Colonic mucosa (tissue), 4 donors: ENCODE measurements around the gene UBASH3B. TPM values are rescaled to one million over a fixed set of nuclear protein-coding genes. Genes with fewer than 3 reads are reported as not detected.

Experiments
- DNase-seq: peaks from one replicate; pipeline ENCODE4 v3.0.0-alpha.2; 2020
- H3K27ac ChIP-seq: fragments of 200-600 bp; one replicate; pipeline ENCODE4 v1.8.0; 2021
- H3K27me3 ChIP-seq: fragments of 200-600 bp; one replicate; pipeline ENCODE4 v1.8.0; 2021
- H3K36me3 ChIP-seq: fragments of 200-600 bp; one replicate; pipeline ENCODE4 v1.8.0; 2021
- H3K4me1 ChIP-seq: fragments of 200-600 bp; one replicate; pipeline ENCODE4 v1.8.0; 2021; ENCODE audit warnings: mild to moderate bottlenecking
- H3K4me3 ChIP-seq: fragments of 200-600 bp; one replicate; pipeline ENCODE4 v1.8.0; 2021
- H3K9ac ChIP-seq, 2 donors: one replicate each; pipeline ENCODE4 v1.7.0; 2013; ENCODE audit warnings: control low read depth in 2 of 2, low read depth in 2 of 2, low read length in 2 of 2
- H3K9me3 ChIP-seq: fragments of 200-600 bp; one replicate; pipeline ENCODE4 v1.8.0; 2021
- intact Hi-C: fragments of 100-400 bp; cut with DNase I; formaldehyde crosslinking; loops from one replicate; pipeline ENCODE4 v1.14.1; 2022
- total RNA-seq, 2 donors: library from RNA; stranded (reverse); fragmentation: NEBNext Ultra II Directional in 1 of 2; extraction: Animal tissue kit (Norgen Biotek cat#: 25700) in 1 of 2; gene quantifications; one replicate each; pipeline ENCODE4 v1.2.1, GENCODE V29; 2021
- TF ChIP-seq, protein P1 (sequence below): fragments of 200-600 bp; IDR thresholded peaks from one replicate; pipeline ENCODE4 v1.8.0; 2022; ENCODE audit warnings: antibody characterized with exemption, mild to moderate bottlenecking
- donor health status: healthy.
- donor health status: DM: no; HTN: no; CAD: no.
- donor health status: DM: no; HTN: no; CAD: no.

The UBASH3B gene
- total RNA-seq, 2 donors from 2014 or later: 3.7 to 5.8 TPM

DNA sequence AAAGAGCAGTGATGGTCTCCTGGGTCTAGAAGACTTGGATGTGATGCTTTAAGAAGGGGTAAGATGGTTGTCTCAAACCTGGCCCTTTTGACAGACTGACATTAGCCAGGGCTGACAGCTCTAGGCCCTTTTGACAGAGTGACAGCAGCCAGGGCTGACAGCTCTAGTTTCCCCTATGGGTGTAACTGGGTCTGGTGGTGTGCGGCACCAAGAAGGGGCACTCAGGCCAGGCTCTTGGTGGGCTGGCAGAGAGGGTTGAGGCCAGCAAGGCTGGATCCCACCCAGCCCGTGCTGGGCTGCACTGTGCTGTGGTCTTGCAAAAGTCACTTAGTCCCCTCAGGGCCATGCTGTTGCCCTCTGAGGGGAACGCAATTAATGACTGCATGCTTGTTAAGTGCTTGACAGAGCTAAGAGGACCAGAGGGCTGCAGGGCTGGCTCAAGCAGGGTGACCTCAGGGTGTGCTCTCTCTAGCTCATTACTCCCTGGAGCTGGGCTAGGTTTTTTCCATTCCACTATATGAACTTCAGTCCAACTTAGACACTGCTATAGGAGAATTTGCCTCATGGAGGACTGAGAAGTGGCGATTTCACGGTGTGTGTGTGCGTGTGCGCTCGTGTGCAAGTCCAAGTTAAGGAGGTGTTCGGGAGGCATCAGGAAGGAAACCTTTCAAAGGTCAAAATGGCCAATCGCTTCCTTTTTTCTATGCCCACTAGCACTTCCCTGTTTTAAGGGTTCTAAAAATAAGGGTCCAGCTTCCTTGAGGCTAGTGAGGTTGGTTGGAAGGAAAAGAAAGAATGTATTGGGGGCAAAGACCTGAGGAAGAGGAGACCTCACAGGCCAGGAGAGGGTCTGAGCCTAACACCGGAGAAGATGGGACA is 4.4 kb downstream of the UBASH3B start:
- no peak overlapping the region for H3K9ac ChIP-seq
- H3K27me3 ChIP-seq: no peaks in the 10 kb centered on the region
- H3K36me3 ChIP-seq: no peaks in the 10 kb centered on the region

DNA sequence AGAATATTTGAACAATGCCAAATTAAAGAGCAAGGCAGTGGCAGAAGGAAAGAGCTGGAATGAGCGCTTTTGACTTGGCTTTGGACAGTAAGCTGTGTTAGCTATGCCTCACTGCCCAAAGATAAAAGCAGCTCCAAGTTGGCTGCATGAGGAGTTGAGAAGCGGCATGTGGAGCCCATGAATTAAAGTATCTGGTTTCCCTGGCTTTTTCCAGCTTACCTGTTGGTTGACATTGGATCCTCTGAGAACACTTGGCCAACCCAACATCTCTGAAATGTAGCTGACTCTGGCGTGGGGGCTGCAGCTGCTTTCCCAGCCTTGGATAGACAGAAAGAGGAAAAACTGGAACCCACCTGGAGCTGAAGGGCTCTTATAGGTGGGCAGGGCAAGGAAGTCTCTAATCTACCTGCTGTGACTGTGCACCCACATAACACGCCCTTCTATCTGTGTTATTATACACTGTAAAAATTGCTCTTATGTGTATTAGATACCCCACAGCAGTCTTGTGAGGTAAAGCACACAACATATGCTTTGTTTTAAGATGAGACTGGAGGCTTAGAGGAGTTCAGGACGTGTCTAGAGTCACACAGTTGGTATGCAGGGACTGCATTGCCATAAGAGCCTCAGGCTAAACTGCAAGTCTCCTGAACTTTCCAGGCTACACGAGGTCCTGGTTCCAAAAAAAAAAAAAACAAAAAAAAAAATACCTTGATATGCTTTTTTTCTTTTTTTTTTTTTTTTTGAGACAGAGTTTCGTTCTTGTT is 5.8 kb downstream of the UBASH3B start:
- H3K9ac ChIP-seq: no peak overlapping the region
- no peaks in the 10 kb centered on the region for H3K36me3 ChIP-seq
- no peaks in the 10 kb centered on the region for H3K27me3 ChIP-seq
- no peaks in the 10 kb centered on the region for H3K4me1 ChIP-seq
- H3K4me3 ChIP-seq: no peak overlapping the region
- DNase-seq: no peak
- no peak overlapping the region for H3K27ac ChIP-seq
- TF ChIP-seq, protein P1, sequence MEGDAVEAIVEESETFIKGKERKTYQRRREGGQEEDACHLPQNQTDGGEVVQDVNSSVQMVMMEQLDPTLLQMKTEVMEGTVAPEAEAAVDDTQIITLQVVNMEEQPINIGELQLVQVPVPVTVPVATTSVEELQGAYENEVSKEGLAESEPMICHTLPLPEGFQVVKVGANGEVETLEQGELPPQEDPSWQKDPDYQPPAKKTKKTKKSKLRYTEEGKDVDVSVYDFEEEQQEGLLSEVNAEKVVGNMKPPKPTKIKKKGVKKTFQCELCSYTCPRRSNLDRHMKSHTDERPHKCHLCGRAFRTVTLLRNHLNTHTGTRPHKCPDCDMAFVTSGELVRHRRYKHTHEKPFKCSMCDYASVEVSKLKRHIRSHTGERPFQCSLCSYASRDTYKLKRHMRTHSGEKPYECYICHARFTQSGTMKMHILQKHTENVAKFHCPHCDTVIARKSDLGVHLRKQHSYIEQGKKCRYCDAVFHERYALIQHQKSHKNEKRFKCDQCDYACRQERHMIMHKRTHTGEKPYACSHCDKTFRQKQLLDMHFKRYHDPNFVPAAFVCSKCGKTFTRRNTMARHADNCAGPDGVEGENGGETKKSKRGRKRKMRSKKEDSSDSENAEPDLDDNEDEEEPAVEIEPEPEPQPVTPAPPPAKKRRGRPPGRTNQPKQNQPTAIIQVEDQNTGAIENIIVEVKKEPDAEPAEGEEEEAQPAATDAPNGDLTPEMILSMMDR: no peak
- intact Hi-C loops: no loop called here
- H3K9me3 ChIP-seq: no peaks in the 10 kb centered on the region

More for the DNA sequence above, 4.4 kb downstream of the UBASH3B start:
- Histone ChIP-seq H3K27ac (no peak overlapping the region), H3K4me3 (no peak overlapping the region), H3K4me1 (no peaks in the 10 kb centered on the region), H3K9me3 (no peaks in the 10 kb centered on the region)
- TF ChIP-seq, protein P1: no peak
- DNase-seq: no peak
- intact Hi-C loops: no loop called here

DNA sequence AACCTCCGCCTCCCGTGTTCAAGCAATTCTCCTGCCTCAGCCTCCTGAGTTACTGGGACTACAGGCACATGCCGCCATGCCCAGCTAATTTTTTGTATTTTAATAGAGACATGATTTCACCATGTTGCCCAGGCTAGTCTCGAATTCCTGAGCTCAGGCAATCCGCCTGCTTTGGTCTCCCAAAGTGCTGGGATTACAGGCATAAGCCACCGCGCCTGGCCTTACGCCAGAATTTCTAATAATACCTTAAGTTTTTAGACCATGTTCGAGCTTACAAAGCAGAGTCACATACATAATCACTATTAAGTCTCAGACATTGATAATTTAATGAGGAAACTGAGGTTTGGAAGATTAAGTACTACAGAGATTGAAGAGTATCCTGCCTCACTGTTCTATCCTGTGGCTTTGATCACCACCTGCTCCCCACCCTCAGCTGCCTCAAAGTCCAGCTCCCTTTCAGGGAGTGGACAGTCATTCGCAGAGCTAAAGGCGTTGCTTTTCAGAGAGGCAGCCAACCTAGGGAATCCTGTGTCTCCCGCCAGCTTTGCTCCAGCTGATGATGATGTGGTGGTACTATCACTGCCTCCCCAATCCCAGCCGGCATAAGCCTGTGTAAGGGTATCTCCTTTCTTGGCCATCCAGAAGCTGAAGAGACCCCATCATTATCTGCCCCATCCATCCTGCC is 7.7 kb downstream of the UBASH3B start:
- DNase-seq: no peak
- Histone ChIP-seq H3K36me3 (no peaks in the 10 kb centered on the region), H3K4me3 (no peak overlapping the region), H3K4me1 (no peaks in the 10 kb centered on the region), H3K9me3 (no peaks in the 10 kb centered on the region), H3K27ac (no peak overlapping the region), H3K27me3 (no peaks in the 10 kb centered on the region), H3K9ac (no peak overlapping the region)
- intact Hi-C loops: no loop called here
- TF ChIP-seq, protein P1: no peak

DNA sequence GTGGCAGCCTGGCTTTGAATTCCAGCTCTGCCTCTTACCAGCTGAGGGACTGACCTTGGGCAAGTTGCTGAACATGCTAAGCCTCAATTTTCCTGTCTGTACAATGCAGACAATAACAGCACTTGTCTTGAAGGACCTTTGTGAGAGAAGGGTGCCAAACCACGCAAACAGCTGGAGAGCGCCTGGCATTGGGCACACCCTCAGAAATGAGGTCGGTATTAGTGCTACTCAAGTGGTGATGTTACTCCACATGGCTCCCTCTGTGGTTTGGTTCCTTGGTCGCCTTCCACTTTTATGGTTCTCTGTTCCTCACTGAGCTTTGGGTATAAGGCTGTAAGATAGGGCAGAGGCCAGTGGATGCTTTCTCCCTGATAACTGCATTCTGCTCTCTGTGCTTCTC is 8.2 kb downstream of the UBASH3B start:
- Histone ChIP-seq H3K27me3 (no peaks in the 10 kb centered on the region), H3K36me3 (no peaks in the 10 kb centered on the region), H3K9me3 (no peaks in the 10 kb centered on the region), H3K27ac (no peak overlapping the region), H3K4me1 (no peaks in the 10 kb centered on the region), H3K9ac (no peak overlapping the region), H3K4me3 (no peak overlapping the region)
- intact Hi-C loops: no loop called here
- DNase-seq: no peak
- TF ChIP-seq, protein P1: no peak

DNA sequence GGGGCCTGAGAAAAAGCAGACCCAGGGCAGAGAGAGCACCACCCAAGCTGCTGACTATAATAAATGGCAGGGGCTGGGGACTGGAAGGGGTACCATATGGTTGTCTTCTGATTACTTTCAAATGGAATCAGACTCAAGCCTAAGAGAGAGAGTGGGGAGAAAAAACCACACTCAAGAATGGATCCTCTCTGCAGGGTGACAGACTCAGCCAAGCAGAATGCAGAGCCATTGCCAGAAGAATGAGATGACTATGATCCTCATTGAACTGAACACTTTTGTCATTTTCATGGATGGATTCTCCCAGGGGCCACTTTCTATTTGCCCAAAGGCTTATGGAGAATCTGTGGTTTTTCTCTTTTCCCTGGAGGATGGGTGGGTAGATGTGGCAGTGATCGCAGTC is 8.7 kb downstream of the UBASH3B start:
- no peak overlapping the region for H3K4me3 ChIP-seq
- TF ChIP-seq, protein P1: no peak
- intact Hi-C loops: no loop called here

More for the DNA sequence above, 8.7 kb downstream of the UBASH3B start:
- H3K9me3 ChIP-seq: no peaks in the 10 kb centered on the region
- DNase-seq: no peak
- H3K4me1 ChIP-seq: no peaks in the 10 kb centered on the region
- no peak overlapping the region for H3K27ac ChIP-seq
- no peaks in the 10 kb centered on the region for H3K27me3 ChIP-seq
- no peaks in the 10 kb centered on the region for H3K36me3 ChIP-seq
- no peak overlapping the region for H3K9ac ChIP-seq
